AG08396 (cell line): Measurements from ENCODE around the gene TNC.
A peak's percentile ranks its signal among the peaks of the same experiment; 100 is the strongest.

ENCODE experiments used
- DNase-seq: peaks from one replicate; pipeline ENCODE4 v3.0.0; 2012; ENCODE audit warnings: low spot score, mixed read lengths

TNC gene

DNA sequence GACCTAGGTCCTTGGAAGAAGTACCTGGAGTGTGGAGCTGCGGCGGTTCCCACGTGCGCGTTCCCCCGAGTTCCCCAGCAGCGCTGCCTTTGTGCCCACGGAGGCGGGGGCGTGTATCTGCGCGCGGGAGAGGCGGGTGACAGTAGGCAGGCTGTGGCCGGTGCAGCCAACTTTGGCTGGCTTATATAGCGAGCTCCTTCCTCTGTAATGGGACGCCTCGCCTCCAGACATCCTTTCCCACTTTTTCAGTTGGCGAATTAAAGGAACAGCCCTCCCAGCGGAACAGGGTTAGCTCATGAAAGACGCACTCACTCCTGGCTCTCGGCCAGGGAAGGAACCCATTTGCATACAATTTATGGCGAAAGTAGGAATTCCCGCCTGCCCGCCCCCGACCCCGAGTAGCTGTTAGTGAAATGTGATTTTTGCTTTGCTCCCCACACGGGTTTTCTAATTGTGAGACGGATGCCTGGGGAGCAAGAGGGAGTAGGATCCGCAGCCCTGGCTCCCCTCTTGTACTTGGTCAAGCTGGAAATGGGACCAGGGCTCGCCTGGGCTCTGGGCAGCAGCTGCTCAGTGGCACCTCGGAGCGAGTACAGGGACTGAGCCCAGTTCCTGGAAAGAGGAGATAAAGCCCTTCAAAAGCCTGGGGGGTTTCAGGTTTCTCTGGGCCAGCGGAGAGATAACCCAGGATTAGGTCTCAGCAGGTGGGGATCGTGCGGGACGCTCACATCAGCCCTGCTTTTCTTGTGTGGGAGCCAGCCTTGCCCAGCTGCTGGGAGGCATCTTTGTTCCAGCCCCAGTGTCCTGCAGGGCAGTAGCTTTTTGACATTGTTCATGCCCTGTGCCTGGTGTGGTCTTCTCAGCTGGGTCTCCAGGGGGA lies at the start of gene TNC:
TSS of gene TNC (minus strand) at position 159 of the 880 bp plus-strand sequence. CDS start 27,139 bp downstream, outside the sequence.
- peak; percentile 54 for DNase-seq

DNA sequence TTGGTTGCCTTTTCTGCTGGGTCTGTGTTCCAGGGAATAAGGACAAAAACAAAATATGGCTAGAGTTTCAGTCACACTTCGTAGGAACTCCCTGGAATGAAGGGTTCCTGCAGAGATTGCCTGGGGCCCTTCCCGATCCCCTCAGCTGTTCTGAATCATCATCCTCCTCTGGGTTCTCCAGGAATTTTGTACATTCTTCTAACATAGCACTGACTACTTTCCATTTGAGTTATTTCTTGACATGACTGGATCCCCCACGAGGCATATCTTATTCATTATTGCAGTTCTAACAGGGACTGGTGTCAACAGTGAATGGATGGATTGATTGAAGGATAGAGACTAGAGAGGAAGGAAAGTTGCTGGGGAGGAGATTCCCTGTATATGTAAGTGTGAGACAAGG lies 49.2 kb upstream of the TNC start:
- DNase-seq: peak; percentile 58

DNA sequence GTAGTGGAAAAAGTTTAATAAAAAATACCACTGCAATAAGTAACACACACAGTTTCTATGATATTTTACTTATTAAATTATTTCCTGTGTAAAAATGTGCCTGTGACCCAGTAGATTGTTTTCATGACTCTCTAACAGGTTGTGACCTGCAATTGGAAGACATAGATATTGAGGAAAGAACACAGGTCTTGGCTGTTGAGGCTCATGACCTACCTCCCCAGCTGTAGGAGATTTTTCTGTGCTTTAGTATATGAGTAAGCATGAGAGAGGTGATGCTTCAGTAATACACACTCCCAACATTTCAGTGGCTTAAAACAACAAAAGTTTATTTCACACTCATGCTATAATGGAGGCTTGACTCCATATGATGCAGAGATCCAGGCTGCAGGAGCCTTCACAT lies 47.3 kb upstream of the TNC start:
- no peak for DNase-seq

DNA sequence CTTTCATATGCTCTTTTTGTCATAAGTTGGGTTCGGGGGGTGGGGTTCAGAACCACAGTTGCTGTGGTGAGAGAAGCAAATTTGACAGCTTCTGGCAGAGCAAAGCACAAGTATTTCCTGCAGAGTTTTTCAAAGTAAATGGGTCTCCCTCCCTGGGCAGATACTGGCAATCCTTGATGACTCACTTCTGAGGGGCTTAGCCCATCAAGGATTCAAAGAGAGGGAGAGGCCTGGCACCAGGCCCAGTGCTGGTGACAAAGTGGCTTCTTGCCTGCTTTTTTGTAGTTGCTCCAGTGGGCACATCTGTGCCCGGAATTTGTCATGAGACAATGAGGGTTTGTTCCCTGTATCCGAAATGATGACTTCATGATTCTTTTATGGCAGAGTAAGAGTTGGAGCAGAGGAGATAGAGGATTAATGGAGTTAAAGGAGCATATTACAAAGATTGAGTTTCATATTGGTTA lies 46.6 kb upstream of the TNC start:
- peak; percentile 18 for DNase-seq

DNA sequence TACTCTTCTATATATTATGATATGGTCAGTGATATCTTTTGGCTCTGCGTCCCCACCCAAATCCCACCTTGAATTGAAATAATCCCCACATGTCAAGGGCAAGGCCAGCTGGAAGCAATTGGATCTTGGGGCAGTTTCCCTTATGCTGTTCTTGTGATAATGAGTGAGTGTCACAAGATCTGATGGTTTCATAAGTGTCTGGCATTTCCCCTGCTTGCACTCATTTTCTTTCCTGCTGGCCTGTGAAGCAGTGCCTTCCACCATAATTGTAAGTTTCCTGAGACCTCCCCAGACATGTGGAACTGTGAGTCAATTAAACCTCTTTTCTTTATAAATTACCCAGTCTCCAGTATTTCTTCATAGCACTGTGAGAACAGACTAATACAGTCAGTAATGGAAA lies 45.0 kb upstream of the TNC start:
- no peak for DNase-seq

DNA sequence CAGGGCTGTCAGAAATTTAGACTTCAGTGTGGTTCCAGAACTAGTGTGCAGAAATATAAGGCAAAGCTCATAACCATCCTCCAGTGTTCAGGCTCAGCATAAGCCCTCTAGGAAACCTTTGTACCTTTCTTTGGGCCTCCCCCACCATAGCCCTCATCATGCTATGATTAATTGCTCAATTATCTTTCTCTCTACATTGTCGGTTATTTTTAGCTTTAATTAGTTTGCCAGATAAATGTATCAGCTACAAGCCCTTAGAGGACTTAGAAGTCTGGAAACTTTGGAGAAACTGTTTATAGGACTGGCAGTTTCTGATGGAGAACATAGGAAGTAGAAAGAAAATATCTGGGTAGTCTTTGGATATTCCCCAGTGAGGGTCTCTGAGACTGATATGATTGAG lies 43.5 kb upstream of the TNC start:
- no peak for DNase-seq

DNA sequence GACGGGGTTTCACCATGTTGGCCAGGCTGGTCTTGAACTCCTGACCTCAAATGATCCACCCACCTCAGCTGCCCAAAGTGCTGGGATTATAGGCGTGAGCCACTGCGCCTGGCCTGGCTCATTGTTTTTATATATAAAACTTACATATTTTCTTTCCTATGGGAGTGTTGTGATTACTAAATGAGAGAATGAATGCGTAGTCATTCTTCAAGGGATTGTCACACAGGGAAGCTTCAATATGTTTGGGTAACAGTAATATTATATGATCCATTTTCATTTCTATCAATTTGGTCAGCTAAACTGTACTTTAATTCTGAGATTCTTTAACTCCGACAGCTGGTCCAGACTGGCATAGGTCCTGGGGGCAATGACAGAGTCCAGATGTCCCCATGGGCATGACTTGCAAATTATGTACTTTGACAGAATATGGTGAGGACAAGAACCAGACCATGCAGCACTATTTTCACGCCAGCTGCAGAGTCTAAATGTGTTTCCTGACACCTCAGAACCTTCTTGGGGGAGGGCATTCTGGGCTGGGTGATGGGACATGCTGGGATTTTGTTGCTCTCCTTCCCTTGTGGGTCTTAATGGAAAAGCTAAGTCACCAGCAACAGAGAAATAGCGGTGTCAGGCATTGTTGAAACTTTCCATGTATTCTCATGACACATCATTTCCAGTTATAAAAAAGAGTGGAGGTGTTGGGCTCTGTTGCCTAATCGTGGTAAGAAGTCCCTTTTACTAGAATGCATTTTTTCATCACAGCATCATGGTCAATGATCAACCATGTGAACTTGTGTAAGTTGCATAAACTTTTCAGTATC lies 40.9 kb upstream of the TNC start:
- DNase-seq: no peak

DNA sequence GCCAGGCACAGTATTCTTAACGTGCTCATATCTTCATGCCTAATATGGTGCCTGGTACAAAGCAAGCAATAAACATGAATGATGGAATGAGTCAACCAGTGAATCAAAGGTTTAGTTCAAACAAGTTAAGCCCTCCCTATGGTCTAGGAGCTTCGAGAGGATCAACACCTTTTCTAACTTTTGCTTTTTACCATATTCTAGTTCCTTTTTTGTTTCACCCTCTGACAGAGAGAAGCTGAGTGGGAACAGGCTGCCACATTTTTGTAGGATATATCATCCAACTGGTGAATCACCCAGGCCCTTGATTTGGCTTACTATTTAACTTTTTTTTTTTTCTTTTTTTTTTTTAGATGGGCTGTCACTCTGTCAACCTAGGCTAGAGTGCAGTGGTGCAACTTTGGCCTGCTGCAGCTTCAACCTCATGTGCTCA lies 39.3 kb upstream of the TNC start:
- DNase-seq: peak; percentile 66

DNA sequence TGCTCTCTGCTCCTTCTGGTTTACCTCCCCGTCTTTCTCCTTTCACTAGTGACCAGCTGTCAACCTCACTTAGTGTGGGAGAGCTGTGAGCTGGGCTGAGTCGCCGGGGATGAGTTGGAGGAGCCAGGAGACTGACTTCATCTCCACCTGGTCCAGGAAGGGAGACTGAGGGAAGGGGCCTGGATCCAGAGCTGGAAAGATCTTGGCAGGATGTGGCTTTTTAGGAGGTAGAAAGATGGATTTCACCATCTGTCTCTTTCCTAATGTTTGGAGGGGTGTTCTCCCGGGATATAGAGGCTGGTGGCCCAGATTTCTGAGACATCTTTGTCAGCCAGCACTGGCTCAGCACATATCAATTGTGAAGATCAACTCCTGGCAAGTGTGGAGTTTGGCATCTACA lies 37.1 kb upstream of the TNC start:
- DNase-seq: no peak

DNA sequence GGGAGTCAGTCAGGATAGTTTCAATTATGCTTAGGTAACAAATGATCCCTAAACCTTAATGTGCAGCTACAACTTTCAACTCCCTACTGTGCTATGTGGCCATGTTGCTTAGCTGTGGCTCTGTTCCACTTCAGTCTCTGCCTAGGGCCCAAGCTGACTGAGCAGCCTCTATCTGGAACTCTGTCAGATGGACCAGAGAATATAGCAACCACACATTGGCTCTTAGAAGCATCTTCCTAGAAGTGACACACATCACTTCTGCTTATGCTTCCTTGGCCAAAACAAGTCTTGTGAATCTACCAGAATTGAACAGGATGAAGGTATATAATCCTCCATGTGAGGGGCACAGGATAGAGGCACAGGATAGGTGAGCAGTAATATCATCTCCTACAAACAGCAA lies 36.7 kb upstream of the TNC start:
- DNase-seq: no peak

DNA sequence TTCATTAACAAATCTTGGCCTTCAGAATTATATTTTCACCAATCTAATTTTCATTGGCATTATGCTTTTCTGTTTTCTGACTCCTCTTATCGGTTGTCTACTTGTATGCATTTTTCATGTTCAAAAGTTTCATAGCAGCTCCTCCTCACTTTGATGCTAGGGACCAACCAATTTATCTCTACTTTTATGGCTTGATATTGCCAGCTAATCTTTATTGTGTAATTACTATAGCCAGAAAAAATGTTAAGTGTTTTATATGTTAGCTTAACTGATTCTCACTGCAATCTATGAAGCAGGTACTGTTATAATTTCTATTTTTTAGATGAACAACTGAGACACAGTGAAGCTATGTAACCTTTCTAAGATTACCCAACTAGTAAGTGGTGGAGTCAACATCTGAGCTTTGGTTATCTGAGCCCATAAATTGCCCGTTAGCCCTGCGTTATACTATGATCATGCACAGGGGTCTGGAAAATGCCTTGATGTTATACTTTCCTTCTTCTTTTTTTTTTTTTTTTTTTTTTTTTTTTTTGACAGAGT lies 34.4 kb upstream of the TNC start:
- DNase-seq: no peak

DNA sequence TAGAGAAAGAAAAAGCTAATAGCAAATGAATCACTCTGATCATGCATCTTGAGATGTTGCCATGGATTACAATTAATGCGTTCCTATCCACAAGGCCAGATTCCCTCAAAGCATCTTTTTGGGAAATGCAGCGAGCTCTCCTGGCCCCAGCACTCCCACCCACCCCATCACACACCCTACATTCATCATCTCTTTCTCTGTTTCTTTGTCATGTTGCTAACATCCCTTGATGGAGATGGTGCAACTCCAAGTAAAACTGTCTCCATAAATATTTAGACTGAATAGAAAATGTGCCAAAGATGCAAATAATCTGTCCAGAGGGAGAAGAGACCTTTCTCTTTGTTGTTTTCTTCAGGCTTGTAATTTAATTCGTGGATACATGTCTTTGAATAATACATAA lies 30.8 kb upstream of the TNC start:
- DNase-seq: no peak

DNA sequence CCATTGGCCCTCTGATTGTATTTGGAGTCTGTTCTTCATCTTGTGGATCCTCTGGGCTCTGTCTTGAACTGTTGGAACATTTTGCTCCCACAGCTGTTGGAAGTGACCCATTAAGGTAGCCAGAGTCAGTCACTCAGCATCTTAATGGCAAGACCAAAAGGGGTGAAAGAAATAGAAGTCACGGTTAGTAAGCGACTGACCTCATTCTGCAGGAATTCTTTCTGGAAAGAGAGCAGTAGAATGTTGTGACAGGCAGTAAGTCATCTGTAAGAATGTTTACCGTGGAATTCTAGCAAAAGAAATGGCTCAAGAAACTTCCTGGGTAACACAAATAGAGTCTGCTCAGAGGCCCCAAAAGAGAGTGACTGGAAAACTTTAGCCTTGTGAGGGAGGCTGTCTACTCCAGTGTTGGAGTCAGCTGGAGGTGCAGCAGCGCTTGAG lies 28.6 kb upstream of the TNC start:
- peak; percentile 62 for DNase-seq

DNA sequence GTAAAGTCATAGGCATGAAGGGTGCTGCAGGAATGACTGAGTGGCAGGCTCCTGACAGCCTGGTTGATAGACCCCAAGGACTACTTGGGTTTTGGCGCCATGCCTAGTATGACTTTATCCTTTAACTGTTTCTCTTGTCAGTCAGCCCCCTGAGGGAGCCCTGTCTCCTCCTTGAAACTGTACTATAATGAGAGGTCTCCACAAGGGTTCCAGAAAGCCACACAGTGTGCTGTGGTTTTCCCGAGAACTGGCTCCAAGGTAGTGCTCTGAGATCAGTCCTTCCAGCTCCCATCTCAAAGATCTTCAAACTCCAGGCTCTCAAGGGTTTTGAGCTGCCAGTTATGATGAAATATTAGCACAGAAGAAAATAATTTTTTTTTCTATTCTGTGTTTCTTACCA lies 26.7 kb upstream of the TNC start:
- no peak for DNase-seq

DNA sequence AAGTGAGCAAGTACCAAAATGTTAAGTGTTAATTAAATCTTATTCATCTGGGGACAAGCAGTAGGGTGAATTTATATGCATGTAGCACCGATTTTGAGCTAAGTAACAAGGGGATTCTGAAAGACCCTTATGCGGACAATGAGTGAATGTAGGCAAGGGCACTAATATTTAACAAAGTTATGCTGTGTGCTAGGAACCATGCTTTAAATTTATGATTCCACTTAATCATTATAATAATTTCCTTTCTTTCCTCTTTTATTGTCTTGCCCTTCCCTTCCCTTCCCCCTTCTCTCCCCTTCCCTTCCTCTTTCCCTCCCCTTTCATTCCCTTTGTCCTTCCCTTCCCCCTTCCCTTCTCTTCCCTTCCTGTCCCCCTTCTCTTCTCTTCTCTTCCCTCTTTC lies 25.7 kb upstream of the TNC start:
- no peak for DNase-seq

DNA sequence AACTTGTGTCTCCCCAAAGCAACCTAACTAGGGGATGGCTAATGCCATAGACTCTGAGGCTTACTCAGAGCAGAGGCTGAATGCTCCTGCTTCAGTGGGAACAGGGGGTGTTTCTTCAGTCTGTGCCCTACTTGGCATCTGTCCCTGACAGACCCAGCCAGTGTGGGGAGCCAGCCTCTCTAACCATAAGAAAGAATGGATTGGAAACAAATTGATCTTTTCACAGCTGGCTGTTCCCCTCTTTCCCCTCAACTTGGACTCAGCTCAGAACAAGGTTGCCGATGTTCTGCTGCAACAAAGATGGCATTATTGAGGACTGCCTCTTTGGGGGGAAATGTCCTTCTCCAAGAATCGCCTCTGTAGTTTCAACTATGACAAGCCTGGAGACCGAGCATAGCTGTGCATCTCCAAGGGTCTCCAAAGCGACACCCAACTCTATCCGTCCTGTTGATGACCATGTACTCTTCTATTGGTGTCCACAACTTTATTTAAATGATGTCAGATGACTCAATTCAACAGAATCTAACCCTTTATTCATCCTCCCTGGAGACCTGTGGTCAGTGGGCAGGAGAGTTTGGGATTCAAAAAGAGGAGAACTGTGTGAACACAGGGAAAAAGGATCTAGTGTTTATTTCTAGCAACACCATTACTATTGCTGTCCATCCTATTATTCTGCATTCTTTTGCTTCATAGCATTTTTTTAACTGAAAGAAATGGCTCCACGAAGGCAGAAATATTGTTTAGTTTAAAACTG lies 24.7 kb upstream of the TNC start:
- no peak for DNase-seq

DNA sequence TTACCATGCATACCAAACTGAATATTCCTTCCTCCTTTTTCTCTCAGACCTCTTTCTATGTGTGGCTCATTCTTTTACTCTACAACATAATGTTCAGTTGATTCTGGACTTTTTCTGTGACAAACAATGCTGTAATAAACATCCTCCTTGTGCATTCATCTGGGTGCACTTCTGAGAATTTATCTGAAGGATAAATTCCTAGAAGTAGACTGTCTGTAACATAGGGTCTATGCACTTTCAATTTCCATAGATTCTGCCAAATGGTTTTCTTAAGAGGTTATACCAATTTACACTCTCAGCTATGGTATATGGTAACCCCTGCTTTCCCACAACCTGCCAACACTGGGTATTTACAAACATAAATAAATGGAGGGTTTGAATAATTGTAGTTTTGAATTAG lies 24.1 kb upstream of the TNC start:
- no peak for DNase-seq

DNA sequence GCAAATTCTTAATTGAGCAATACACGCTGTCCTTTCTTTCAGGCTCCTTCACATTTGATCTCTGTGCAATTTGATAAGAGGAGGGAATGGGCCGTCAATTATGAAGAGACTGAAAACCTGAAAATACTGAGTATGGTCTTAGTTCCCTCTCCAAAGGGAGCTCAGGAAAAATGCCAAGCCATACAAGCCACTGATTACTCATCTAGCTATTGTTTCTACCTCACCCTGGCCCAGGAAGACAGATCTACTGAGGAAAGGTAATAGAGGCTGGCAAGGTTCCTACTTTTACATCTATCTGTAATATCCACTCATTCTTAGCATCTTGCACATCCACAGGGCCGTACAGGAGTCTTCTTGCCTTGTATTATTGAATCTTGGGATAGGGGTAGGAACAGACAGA lies 23.7 kb upstream of the TNC start:
- DNase-seq: no peak

DNA sequence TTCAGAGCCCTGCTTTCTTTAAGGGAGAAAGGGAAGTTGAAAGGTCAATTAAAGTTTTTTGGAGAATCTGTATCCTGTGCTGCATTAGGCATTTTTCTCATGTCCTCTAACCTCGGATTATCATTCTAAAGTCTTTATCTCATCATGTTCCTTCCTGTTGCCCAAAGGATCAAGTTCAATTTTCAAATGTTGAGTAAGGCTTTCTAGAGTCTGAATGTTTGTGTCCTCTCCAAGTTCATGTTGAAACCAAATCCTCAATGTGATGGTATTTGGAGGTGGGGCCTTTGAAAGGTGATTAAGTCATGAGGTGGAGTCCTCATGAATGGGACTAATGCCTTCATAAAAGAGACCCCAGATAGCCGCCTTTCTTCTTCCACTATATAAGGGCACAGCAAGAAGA lies 20.2 kb upstream of the TNC start:
- no peak for DNase-seq

DNA sequence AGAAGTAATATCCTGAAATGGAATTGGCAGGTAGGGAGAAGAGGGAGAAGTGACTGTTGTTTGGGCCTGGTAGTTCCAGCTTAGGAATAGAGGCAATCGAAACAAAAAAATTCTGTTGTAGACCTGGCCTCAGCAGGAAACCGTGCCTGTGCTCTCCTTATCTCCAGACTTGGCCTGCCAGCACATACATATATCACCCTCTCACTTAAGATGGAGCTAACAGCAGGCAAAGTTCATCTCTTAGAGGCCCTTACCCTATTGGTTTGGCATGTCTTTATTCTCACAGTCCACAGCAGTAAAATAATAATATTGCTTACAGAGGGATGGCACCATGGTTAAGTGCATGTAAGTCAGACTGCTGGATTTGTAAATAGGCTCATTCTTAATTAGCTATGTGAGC lies 19.6 kb upstream of the TNC start:
- no peak for DNase-seq

DNA sequence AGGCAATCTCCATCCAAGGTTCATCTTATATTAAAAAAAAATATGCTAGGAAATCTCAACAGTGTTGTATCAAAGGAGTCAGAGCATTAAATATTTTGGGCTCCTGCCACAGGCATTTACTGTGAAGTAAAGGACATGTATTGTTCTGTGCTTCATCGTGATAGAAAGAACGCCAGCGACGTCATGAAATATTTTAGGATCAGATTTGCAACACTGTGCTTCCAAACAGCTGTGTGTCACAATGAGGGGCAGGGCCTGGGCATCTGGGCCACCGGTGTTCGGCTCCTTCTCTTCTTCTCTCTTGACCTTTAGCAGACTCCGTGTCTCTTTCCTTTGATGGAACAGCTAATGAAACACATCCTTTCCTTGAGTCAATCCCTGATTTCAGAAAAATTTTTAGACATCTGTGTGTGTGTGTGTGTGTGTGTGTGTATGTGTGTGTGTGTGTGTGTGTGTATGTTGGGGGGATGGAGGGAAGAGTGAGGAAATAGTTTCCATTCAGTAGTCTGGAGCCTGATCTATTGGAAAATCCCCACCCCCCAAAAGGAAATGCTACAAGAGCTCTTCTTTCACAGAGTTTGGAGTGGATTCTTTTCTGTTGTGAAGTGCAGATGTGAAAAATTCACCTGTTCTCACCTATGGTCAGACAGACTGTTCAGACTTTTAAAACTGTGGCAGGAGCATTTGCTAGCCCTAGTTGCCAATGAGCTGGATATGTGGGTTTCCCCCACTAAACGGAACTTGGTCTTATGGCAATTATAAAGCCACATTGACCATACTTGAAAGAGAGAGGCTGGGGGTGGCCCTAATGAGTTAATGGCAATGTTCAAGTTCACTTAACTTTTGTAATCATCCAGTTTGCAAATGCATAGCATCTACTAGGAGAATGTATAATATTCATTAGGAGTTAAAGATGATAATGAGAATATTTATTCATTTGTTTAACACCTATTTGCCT lies 18.1 kb upstream of the TNC start:
- no peak for DNase-seq
